Endodermal cell (in vitro differentiated cells): Measurements from ENCODE around the gene DAPK1. TPM values are rescaled to one million over a fixed set of nuclear protein-coding genes. Genes with fewer than 3 reads are reported as not detected.

ENCODE experiments used
- DNase-seq: peaks from one replicate; pipeline ENCODE4 v3.0.0-alpha.2; 2017
- H3K27ac ChIP-seq: 2 replicates; pipeline ENCODE4 v1.5.1; 2013; ENCODE audit warnings: mild to moderate bottlenecking, low read depth, low read length, moderate library complexity
- H3K27me3 ChIP-seq: 2 replicates; pipeline ENCODE4 v1.6.1; 2013; ENCODE audit warnings: mild to moderate bottlenecking, low read length, moderate library complexity; ENCODE audit not compliant: insufficient read depth, control insufficient read depth, poor library complexity, severe bottlenecking
- H3K36me3 ChIP-seq: 2 replicates; pipeline ENCODE4 v1.7.0; 2013; ENCODE audit warnings: mild to moderate bottlenecking, low read length, moderate library complexity; ENCODE audit not compliant: control insufficient read depth, insufficient read depth
- H3K4me1 ChIP-seq: one replicate; pipeline ENCODE4 v1.7.0; 2013; ENCODE audit warnings: low read length; ENCODE audit not compliant: control insufficient read depth, insufficient read depth
- H3K4me3 ChIP-seq: 2 replicates; pipeline ENCODE4 v1.5.1; 2013; ENCODE audit warnings: mild to moderate bottlenecking, low read length, moderate library complexity
- H3K9ac ChIP-seq: 2 replicates; pipeline ENCODE4 v1.6.1; 2013; ENCODE audit warnings: mild to moderate bottlenecking, low read length, moderate library complexity; ENCODE audit not compliant: poor library complexity, severe bottlenecking; ENCODE audit errors: extremely low read depth
- H3K9me3 ChIP-seq: 2 replicates; pipeline ENCODE4 v1.6.1; 2013; ENCODE audit warnings: mild to moderate bottlenecking, low read length, moderate library complexity; ENCODE audit not compliant: control insufficient read depth
- H3K27ac Mint-ChIP-seq: 2 replicates; pipeline ENCODE4 v1.8.0; 2020; ENCODE audit warnings: mixed read lengths
- H3K27me3 Mint-ChIP-seq: 2 replicates; pipeline ENCODE4 v1.8.0; 2021; ENCODE audit warnings: mild to moderate bottlenecking, mixed read lengths; ENCODE audit not compliant: insufficient read depth
- H3K36me3 Mint-ChIP-seq: 2 replicates; pipeline ENCODE4 v1.8.0; 2020; ENCODE audit warnings: low read depth, mixed read lengths
- H3K4me1 Mint-ChIP-seq: 2 replicates; pipeline ENCODE4 v1.8.0; 2020; ENCODE audit warnings: mixed read lengths
- H3K4me3 Mint-ChIP-seq: 2 replicates; pipeline ENCODE4 v1.8.0; 2020; ENCODE audit warnings: mild to moderate bottlenecking, moderate library complexity, mixed read lengths
- H3K9me3 Mint-ChIP-seq: 2 replicates; pipeline ENCODE4 v1.8.0; 2020; ENCODE audit warnings: mild to moderate bottlenecking, mixed read lengths
- WGBS, 2 experiments: methylation state at CpG; one replicate each; pipeline versions ENCODE4 v1.1.5 to v1.1.7; 2013; ENCODE audit warnings: missing lambda C conversion rate in 2 of 2, mixed read lengths in 1 of 2; ENCODE audit not compliant: insufficient coverage in 1 of 2, insufficient read length in 1 of 2; 5-methylcytosine and 5-hydroxymethylcytosine counted together
- total RNA-seq, 2 donors: library from RNA; stranded (reverse); fragmentation: NEBNext Ultra II Directional in 1 of 2; extraction: Animal tissue kit (Norgen Biotek cat#: 25700) in 1 of 2; gene quantifications; 2 replicates in 1 of 2; 3 replicates in 1 of 2; pipeline ENCODE4 v1.2.1, GENCODE V29; 2021
- TF ChIP-seq, protein P1 (sequence below): fragments of 200-600 bp; sonication (generic); conservative IDR thresholded peaks from 2 replicates; pipeline ENCODE4 v1.5.0; 2021; ENCODE audit warnings: antibody characterized with exemption, mild to moderate bottlenecking

The DAPK1 gene
- total RNA-seq, 2 donors from 2014 or later, result 117 to 139 TPM

DNA sequence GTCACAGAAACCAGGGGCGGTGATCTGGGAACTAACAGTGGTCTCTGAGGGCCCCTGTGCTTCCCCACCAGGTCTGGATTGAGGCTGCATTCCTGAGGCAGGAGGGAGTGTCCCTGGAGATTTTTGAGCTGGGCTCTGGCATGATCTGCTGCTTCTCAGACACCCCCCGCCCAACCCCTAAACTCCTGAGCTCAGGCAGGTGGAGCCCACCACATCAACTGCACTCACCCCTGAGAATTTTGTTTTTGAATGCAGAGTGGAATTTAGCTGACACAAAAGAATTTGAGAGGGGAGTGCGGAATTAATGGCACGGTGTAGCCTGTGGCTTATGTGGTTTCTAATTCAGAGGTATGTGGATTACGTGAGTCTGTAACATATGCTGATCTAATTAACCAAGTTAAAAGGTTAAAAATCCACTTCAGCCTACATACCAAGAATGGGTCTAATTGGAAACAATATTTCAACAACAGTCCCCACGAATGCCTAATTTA is 204.3 kb downstream of the DAPK1 start:
- 98 to 100% methylated on average over 1 to 6 of the region's 6 CpGs for WGBS, 2 experiments
- Histone ChIP-seq H3K9ac (no peak overlapping the region), H3K4me1 (no peaks in the 10 kb centered on the region), H3K36me3 (peaks cover 95% of the 10 kb centered on the region), H3K27ac (peak overlapping the region; percentile 66), H3K9me3 (no peaks in the 10 kb centered on the region), H3K27me3 (no peaks in the 10 kb centered on the region), H3K4me3 (no peak overlapping the region)
- TF ChIP-seq, protein P1, sequence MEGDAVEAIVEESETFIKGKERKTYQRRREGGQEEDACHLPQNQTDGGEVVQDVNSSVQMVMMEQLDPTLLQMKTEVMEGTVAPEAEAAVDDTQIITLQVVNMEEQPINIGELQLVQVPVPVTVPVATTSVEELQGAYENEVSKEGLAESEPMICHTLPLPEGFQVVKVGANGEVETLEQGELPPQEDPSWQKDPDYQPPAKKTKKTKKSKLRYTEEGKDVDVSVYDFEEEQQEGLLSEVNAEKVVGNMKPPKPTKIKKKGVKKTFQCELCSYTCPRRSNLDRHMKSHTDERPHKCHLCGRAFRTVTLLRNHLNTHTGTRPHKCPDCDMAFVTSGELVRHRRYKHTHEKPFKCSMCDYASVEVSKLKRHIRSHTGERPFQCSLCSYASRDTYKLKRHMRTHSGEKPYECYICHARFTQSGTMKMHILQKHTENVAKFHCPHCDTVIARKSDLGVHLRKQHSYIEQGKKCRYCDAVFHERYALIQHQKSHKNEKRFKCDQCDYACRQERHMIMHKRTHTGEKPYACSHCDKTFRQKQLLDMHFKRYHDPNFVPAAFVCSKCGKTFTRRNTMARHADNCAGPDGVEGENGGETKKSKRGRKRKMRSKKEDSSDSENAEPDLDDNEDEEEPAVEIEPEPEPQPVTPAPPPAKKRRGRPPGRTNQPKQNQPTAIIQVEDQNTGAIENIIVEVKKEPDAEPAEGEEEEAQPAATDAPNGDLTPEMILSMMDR, result no peak
- peak overlapping the region; percentile 37 for H3K27ac Mint-ChIP-seq
- H3K27me3 Mint-ChIP-seq, result no peaks in the 10 kb centered on the region
- peaks cover 85% of the 10 kb centered on the region for H3K36me3 Mint-ChIP-seq
- no peak overlapping the region for H3K4me3 Mint-ChIP-seq
- peak; percentile 73 for DNase-seq
- H3K4me1 Mint-ChIP-seq, result peaks cover 2% of the 10 kb centered on the region
- no peaks in the 10 kb centered on the region for H3K9me3 Mint-ChIP-seq

- no peaks in the 10 kb centered on the region for H3K9me3 Mint-ChIP-seq
- DNase-seq, result peak; percentile 49
- no peaks in the 10 kb centered on the region for H3K4me1 ChIP-seq
- peaks cover 85% of the 10 kb centered on the region for H3K36me3 Mint-ChIP-seq
- no peak overlapping the region for H3K9ac ChIP-seq
- TF ChIP-seq, protein P1, result no peak
- H3K4me3 ChIP-seq, result no peak overlapping the region
- H3K4me1 Mint-ChIP-seq, result peaks cover 2% of the 10 kb centered on the region
- 93 to 100% methylated on average over 3 to 9 of the region's 9 CpGs for WGBS, 2 experiments
- peak overlapping the region; percentile 66 for H3K27ac Mint-ChIP-seq
- no peak overlapping the region for H3K27ac ChIP-seq
- H3K36me3 ChIP-seq, result peaks cover 94% of the 10 kb centered on the region
- H3K27me3 Mint-ChIP-seq, result no peaks in the 10 kb centered on the region
- no peak overlapping the region for H3K4me3 Mint-ChIP-seq
- no peaks in the 10 kb centered on the region for H3K27me3 ChIP-seq
- H3K9me3 ChIP-seq, result no peaks in the 10 kb centered on the region
Measured at GRCh38 chr9:87702921-87703320, 205.3 kb downstream of the DAPK1 start.

DNA sequence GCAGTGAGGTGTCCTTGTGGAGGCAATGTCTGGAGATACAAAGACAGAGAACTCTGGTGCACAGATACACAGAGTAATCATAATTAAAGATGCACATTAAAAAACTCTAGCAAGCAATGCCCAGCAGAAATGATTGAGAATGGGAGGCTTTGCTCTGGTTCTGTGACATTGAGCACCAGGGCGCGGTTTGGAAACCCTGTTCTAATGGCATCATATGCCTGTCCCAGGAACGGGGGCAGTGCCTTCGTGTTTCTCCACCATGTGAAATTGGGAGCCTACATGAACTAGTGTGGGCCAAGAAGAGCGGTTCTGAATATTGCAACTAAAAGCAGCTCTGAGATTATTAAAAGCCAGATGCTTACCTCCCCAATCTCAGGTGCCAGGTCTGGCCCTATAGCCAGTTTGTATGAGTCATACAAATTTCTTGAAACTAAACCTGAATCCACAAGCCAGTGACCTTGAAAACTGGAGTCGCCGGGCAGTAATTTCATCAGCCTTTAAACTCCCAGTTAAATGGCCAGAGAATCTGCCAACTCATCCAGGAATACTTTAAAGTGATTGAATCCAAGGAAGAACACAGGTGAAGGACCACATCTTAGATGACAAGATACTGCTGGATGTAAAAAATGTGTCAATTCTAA is 206.1 kb downstream of the DAPK1 start:
- H3K9me3 Mint-ChIP-seq, result no peaks in the 10 kb centered on the region

More for the DNA sequence above, 206.1 kb downstream of the DAPK1 start:
- Mint-ChIP-seq H3K27ac (no peak overlapping the region), H3K4me3 (no peak overlapping the region), H3K36me3 (peaks cover 82% of the 10 kb centered on the region), H3K4me1 (peaks cover 2% of the 10 kb centered on the region), H3K27me3 (no peaks in the 10 kb centered on the region)
- 80 to 93% methylated on average over 5 to 7 of the region's 7 CpGs for WGBS, 2 experiments
- TF ChIP-seq, protein P1, result no peak
- Histone ChIP-seq H3K4me3 (no peak overlapping the region), H3K27me3 (no peaks in the 10 kb centered on the region), H3K9ac (no peak overlapping the region), H3K27ac (no peak overlapping the region), H3K9me3 (no peaks in the 10 kb centered on the region), H3K4me1 (no peaks in the 10 kb centered on the region), H3K36me3 (peaks cover 92% of the 10 kb centered on the region)
- peak; percentile 32 for DNase-seq
